H1 (cell line): Measurements from ENCODE around the gene RNF214. TPM values are rescaled to one million over a fixed set of nuclear protein-coding genes. Genes with fewer than 3 reads are reported as not detected.

Experiments
- BCL11A ChIP-seq, 2 experiments: IDR thresholded peaks; one replicate each; pipeline ENCODE4 v1.6.1; 2011; ENCODE audit warnings: low read depth in 2 of 2, low read length in 2 of 2, mild to moderate bottlenecking in 2 of 2
- CHD2 ChIP-seq: IDR thresholded peaks from 2 replicates; pipeline ENCODE4 v1.6.1; 2012; ENCODE audit warnings: low read length, improper control_type of control experiment
- CREB1 ChIP-seq: IDR thresholded peaks from 2 replicates; pipeline ENCODE4 v1.6.1; 2012; ENCODE audit warnings: inconsistent platforms
- CTCF ChIP-seq, 3 experiments: IDR thresholded peaks; 1 replicate in 2 of 3; 2 replicates in 1 of 3; pipeline versions ENCODE4 v1.5.1 to v1.6.1; 2011; ENCODE audit warnings: low read length in 3 of 3, mild to moderate bottlenecking in 3 of 3, inconsistent platforms in 2 of 3, low read depth in 1 of 3, moderate library complexity in 1 of 3; ENCODE audit not compliant: insufficient read depth in 1 of 3; ENCODE audit errors: control extremely low read depth in 1 of 3
- EGR1 ChIP-seq: IDR thresholded peaks from 2 replicates; pipeline ENCODE4 v1.6.1; 2011; ENCODE audit warnings: low read depth, low read length, borderline replicate concordance
- GTF2F1 ChIP-seq: IDR thresholded peaks from 2 replicates; pipeline ENCODE4 v1.6.1; 2012; ENCODE audit warnings: low read depth, low read length, improper control_type of control experiment, borderline replicate concordance
- KDM4A ChIP-seq: IDR thresholded peaks from one replicate; pipeline ENCODE4 v1.7.1; 2012; ENCODE audit warnings: low read depth, mild to moderate bottlenecking, moderate library complexity, low read length, inconsistent platforms; ENCODE audit not compliant: severe bottlenecking
- KDM5A ChIP-seq: fragments of 200-600 bp; IDR thresholded peaks from 2 replicates; pipeline ENCODE4 v1.7.1; 2012; ENCODE audit warnings: mild to moderate bottlenecking, low read length, inconsistent platforms, mixed read lengths
- MAFK ChIP-seq: IDR thresholded peaks from 2 replicates; pipeline ENCODE4 v1.6.1; 2012; ENCODE audit warnings: low read depth, mild to moderate bottlenecking, improper control_type of control experiment, low read length
- MAX ChIP-seq: IDR thresholded peaks from 2 replicates; pipeline ENCODE4 v1.6.1; 2012; ENCODE audit warnings: inconsistent platforms
- RXRA ChIP-seq: IDR thresholded peaks from 2 replicates; pipeline ENCODE4 v1.6.1; 2011; ENCODE audit warnings: low read depth, mild to moderate bottlenecking, low read length, moderate library complexity; ENCODE audit not compliant: insufficient read depth
- SP1 ChIP-seq: IDR thresholded peaks from 2 replicates; pipeline ENCODE4 v1.6.1; 2011; ENCODE audit warnings: low read depth, low read length
- SP2 ChIP-seq: IDR thresholded peaks from 2 replicates; pipeline ENCODE4 v1.6.1; 2012; ENCODE audit warnings: mild to moderate bottlenecking, low read length, inconsistent platforms
- SRF ChIP-seq: IDR thresholded peaks from 2 replicates; pipeline ENCODE4 v1.6.1; 2011; ENCODE audit warnings: mild to moderate bottlenecking, low read depth, low read length, moderate library complexity
- polyA plus RNA-seq, 7 experiments: library from polyadenylated mRNA; depleted of rRNA in 3 of 7; stranded (reverse) in 5 of 7; unstranded in 2 of 7; fragments of >200 nt in 5 of 7; fragments of 200-250 nt in 2 of 7; gene quantifications; 1 replicate in 5 of 7; 2 replicates in 1 of 7; 4 replicates in 1 of 7; pipeline versions ENCODE4 v1.2.1 to v1.2.3, GENCODE V29; 2011 to 2013; ENCODE audit warnings: missing spikeins in 2 of 7, mixed read lengths in 2 of 7
- total RNA-seq: library from RNA; stranded (reverse); fragmentation: NEBNext Ultra II Directional; extraction: Animal tissue kit (Norgen Biotek cat#: 25700); gene quantifications from 2 replicates; pipeline ENCODE4 v1.2.1, GENCODE V29; 2021

Gene RNF214
- total and polyA plus RNA-seq, 2 of the 8 experiments (the other 6 are each of a cell fraction or from before 2014, with no cell fraction given), result 34.9 to 35.6 TPM

GRCh38 chr11:117316197-117316961 lies 83.9 kb downstream of the RNF214 start, which contains the start of gene BACE1 (continued):
- TF ChIP-seq CTCF (IDR thresholded peaks at IDR 0.05; ENCODE audit: control extremely low read depth in 1 of 3, insufficient read depth in 1 of 3, low read depth in 1 of 3, low read length in 3 of 3) (peak; percentile 62 to 69 (median 66)), MAFK (no peak), RXRA (no peak), CHD2 (no peak), KDM5A (no peak), SP2 (no peak), GTF2F1 (no peak), EGR1 (no peak), MAX (no peak; the same call in 1 of the 2 replicates), CREB1 (peak; percentile 32; the same call in 1 of the 2 replicates), SP1 (no peak), SRF (no peak), KDM4A (no peak), BCL11A (IDR thresholded peaks at IDR 0.05; ENCODE audit: low read depth in 2 of 2, low read length in 2 of 2) (no peak)
- TF ChIP-seq, all 59 proteins: peak for 10
